ENCODE results near the gene MSMO1. TPM values are rescaled to one million over a fixed set of nuclear protein-coding genes. Genes with fewer than 3 reads are reported as not detected.

The MSMO1 gene
- total RNA-seq: 604 and 692 TPM in 2 replicates

DNA sequence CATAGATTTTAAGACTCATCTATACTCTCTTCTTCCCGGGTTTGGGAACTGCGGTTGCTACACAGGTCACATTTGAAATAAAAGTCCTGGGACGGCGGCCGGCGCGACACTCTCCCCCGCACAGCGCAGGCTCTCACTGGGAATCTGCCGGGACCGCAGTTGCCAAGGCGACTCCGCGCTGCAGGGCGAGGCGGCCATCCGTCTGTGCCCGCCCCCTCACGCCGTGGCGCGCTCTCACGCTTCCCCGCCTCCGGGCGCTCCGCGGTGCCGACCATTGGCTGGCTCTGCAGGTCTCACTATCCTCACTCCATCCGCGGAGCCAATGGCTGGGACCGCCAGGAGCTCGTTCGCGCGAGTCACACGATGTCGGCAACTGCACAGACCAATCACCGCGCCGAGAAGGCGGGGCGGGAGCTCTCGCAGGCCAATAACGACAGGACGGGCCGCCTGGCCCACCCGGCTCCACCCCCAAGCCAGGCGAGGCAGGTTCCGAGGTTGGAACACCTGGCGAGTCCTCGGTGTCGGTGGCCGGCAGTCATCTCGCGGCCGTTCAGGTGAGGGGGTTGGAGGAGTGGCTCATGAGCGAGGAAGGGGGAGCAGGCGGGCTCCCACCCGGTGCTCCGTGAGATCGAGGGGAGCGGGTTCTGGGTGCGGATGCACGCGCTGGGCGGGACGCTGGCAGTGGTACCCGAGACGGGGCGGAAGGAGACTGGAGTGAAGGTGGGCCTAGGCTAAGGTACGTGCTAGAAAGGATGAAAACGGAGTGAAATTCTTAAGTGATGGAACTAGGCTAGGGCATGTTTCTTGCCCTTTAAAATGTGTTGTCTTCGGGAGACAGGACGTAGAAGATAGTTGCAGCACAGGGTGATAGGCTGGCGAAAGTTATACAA, at the start of gene MSMO1:
TSS of gene MSMO1 (plus strand) at position 459 of the 890 bp plus-strand sequence. CDS start 5,702 bp downstream, outside the sequence.

DNA sequence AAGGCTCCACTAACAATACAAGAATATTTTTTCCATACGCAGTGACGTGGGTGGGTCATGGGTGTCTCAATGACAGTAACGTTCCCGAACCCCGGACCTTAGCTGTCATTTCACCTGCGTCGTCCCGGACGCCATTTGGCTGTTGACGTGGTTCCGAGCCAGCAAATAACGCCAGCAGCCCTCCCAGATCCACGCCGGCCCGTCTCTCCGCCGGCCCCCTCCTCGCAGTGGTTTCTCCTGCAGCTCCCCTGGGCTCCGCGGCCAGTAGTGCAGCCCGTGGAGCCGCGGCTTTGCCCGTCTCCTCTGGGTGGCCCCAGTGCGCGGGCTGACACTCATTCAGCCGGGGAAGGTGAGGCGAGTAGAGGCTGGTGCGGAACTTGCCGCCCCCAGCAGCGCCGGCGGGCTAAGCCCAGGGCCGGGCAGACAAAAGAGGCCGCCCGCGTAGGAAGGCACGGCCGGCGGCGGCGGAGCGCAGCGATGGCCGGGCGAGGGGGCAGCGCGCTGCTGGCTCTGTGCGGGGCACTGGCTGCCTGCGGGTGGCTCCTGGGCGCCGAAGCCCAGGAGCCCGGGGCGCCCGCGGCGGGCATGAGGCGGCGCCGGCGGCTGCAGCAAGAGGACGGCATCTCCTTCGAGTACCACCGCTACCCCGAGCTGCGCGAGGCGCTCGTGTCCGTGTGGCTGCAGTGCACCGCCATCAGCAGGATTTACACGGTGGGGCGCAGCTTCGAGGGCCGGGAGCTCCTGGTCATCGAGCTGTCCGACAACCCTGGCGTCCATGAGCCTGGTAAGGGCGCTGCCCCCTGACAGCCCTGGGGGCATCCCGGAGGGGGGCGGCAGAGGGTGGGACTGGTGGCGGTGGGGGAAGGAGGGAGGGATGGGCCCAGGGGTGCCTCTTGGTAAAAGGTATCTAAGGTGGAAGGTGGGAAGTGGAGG, 51.5 kb downstream of the MSMO1 start, which contains the start of gene CPE:
TSS of gene CPE (plus strand) at position 264 of the 933 bp plus-strand sequence. CDS start at position 478, 214 bp downstream.

Other genes starting within 250 kb of the MSMO1 start
- gene TMEM192, start 214.8 kb upstream of the MSMO1 start, total RNA-seq: 13.0 and 21.5 TPM in 2 replicates
- gene KLHL2, start 120.1 kb upstream of the MSMO1 start, total RNA-seq: 18.8 and 30.9 TPM in 2 replicates
- 36.4 and 65.2 TPM in 2 replicates for gene CPE, start 51.3 kb downstream of the MSMO1 start, total RNA-seq